ENCODE measurements around the gene SHCBP1L.

The SHCBP1L gene

GRCh38 chr1:182974506-182975191 lies 21.7 kb upstream of the SHCBP1L start:
- DNase-seq (ENCODE audit: insufficient read length, low spot score): no peak
- no peak for TF ChIP-seq CTCF (IDR thresholded peaks at IDR 0.05; ENCODE audit: insufficient read depth, missing control alignments)
- FAIRE-seq: peak; percentile 41

DNA sequence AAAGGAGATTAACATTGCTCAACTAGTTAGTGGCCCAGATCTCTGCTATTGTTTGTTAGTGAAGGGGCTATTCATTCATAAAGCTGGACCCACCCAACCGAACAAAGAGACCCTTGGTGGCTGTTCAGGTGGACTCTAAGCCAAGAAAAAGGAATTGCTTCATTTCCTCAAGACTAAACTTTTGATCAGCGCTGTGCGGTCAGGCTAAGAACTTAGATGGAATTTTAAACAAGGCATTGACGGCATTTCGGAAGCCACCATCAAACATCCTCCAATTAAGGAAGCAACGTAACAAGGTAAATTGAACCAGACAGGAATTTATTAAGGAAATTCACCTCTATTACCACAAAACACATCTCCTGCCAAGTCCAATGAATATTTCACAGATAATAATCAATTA lies 19.9 kb upstream of the SHCBP1L start:
- TF ChIP-seq CTCF (IDR thresholded peaks at IDR 0.05; ENCODE audit: insufficient read depth, missing control alignments): no peak
- FAIRE-seq: no peak
- DNase-seq (ENCODE audit: insufficient read length, low spot score): no peak

GRCh38 chr1:182972231-182972630 lies 19.3 kb upstream of the SHCBP1L start:
- DNase-seq (ENCODE audit: insufficient read length, low spot score) (no peak), FAIRE-seq (no peak)
- TF ChIP-seq CTCF (IDR thresholded peaks at IDR 0.05; ENCODE audit: insufficient read depth, missing control alignments): no peak

DNA sequence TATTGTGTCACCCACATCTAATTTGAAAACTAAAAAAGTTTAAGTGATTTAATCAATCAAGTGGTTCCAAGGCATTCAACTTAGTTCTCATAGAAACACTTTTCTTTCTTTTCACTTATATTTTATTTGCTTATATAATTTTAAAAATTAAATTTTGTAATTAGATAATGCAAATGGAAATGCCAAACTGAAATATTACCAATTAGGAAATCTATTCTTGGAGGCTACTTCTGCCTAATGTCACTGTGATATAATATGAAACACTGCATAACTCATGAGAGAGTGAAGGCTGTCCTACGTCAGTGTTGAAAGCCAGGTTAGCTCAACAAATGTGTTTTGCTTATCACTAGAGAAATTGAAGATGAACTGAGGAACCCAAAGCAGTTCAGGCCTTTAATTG lies 18.3 kb upstream of the SHCBP1L start:
- DNase-seq (ENCODE audit: insufficient read length, low spot score) (no peak), FAIRE-seq (no peak)
- TF ChIP-seq CTCF (IDR thresholded peaks at IDR 0.05; ENCODE audit: insufficient read depth, missing control alignments): no peak

- TF ChIP-seq CTCF (IDR thresholded peaks at IDR 0.05; ENCODE audit: insufficient read depth, missing control alignments): no peak
- FAIRE-seq: no peak
Measured at GRCh38 chr1:182968836-182969734, 16.1 kb upstream of the SHCBP1L start.

DNA sequence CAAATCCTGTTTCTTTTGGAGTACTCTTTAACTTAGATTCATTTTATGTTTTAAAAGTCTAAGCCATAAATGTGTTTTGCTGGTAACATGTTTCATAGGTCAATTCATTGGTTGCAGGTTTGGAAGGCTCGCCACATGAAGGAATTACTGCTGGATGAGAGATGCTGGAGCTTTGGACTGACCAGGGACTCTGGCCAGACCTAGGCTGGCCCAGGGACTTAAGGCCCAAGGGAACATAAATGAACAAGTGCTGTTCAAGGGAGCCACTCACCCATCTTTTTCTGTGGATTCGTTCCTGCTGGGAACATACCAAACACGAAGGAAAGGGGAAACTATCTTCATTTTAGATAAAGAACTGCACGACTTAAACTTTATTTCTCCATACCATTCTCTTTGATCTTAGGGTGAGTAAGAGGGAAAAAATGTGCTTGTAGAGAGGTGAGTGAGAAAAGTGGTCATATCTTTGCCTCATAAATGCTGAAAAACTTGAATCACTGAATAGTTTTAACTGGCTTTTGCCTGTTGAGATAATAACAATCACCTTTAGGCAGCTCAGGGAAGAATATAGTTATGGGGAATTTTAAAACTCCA lies 15.3 kb upstream of the SHCBP1L start:
- DNase-seq (ENCODE audit: insufficient read length, low spot score) (no peak), FAIRE-seq (no peak)
- TF ChIP-seq CTCF (IDR thresholded peaks at IDR 0.05; ENCODE audit: insufficient read depth, missing control alignments): no peak

More at GRCh38 chr1:182968836-182969734, 16.1 kb upstream of the SHCBP1L start:
- no peak for DNase-seq (ENCODE audit: insufficient read length, low spot score)
